DOHH2 (cell line): ENCODE measurements around the gene FZD8.

Source experiments
- H3F3A ChIP-seq: fragments of 200-600 bp; sonication (generic), shearing (Covaris generic); 2 replicates; pipeline ENCODE4 v1.6.0; 2016; ENCODE audit warnings: antibody characterized with exemption, mild to moderate bottlenecking; ENCODE audit not compliant: control insufficient read depth, insufficient read depth
- H3K27ac ChIP-seq: fragments of 200-600 bp; sonication (generic); 2 replicates; pipeline ENCODE4 v1.5.1; 2014; ENCODE audit warnings: low read depth, mild to moderate bottlenecking, low read length, moderate library complexity
- H3K27me3 ChIP-seq: fragments of 200-600 bp; sonication (generic); 2 replicates; pipeline ENCODE4 v1.6.1; 2014; ENCODE audit warnings: mild to moderate bottlenecking, low read length, mixed read lengths; ENCODE audit not compliant: control insufficient read depth
- H3K36me3 ChIP-seq: fragments of 200-600 bp; sonication (generic); 2 replicates; pipeline ENCODE4 v1.6.1; 2014; ENCODE audit warnings: mild to moderate bottlenecking, low read length, moderate library complexity, mixed read lengths; ENCODE audit not compliant: control insufficient read depth
- H3K4me1 ChIP-seq: fragments of 200-600 bp; sonication (generic); 2 replicates; pipeline ENCODE4 v1.6.1; 2014; ENCODE audit warnings: mild to moderate bottlenecking, low read length, mixed read lengths; ENCODE audit not compliant: control insufficient read depth
- H3K4me2 ChIP-seq: fragments of 200-600 bp; sonication (generic); 2 replicates; pipeline ENCODE4 v1.6.0; 2014; ENCODE audit warnings: mild to moderate bottlenecking, low read length, moderate library complexity
- H3K4me3 ChIP-seq: fragments of 200-600 bp; sonication (generic); 2 replicates; pipeline ENCODE4 v1.5.1; 2014; ENCODE audit warnings: mild to moderate bottlenecking, low read length, mixed read lengths
- H3K79me2 ChIP-seq: fragments of 200-600 bp; sonication (generic); 2 replicates; pipeline ENCODE4 v1.6.1; 2014; ENCODE audit warnings: mild to moderate bottlenecking, low read length, mixed read lengths; ENCODE audit not compliant: control insufficient read depth
- H3K9me2 ChIP-seq: fragments of 200-600 bp; sonication (generic); replicated peaks from 2 replicates; pipeline ENCODE4 v1.6.1; 2014; ENCODE audit warnings: mild to moderate bottlenecking, low read length, mixed read lengths; ENCODE audit not compliant: control insufficient read depth
- H3K9me3 ChIP-seq: fragments of 200-600 bp; sonication (generic); 2 replicates; pipeline ENCODE4 v1.6.1; 2014; ENCODE audit warnings: antibody characterized with exemption, low read length, mixed read lengths; ENCODE audit not compliant: control insufficient read depth, insufficient read depth
- H4K20me1 ChIP-seq: fragments of 200-600 bp; sonication (generic); 2 replicates; pipeline ENCODE4 v1.6.0; 2014; ENCODE audit warnings: low read depth, mild to moderate bottlenecking, antibody characterized with exemption, low read length, moderate library complexity; ENCODE audit not compliant: control insufficient read depth, insufficient read depth
- CTCF ChIP-seq: fragments of 200-600 bp; sonication (generic); IDR thresholded peaks from one replicate; pipeline ENCODE4 v1.5.1; 2014; ENCODE audit warnings: antibody characterized with exemption, mild to moderate bottlenecking, low read depth, low read length; ENCODE audit not compliant: poor library complexity, severe bottlenecking
- EZH2phosphoT487 ChIP-seq: fragments of 200-600 bp; sonication (generic); IDR thresholded peaks from 2 replicates; pipeline ENCODE4 v1.6.1; 2017; ENCODE audit warnings: borderline replicate concordance, mild to moderate bottlenecking, antibody characterized with exemption, low read length, moderate library complexity, mixed read lengths

The FZD8 gene

GRCh38 chr10:35608328-35608672 is 33.8 kb downstream of the FZD8 start:
- H3K79me2 ChIP-seq: no peaks in the 10 kb centered on the region
- H3K4me1 ChIP-seq: peaks cover 7% of the 10 kb centered on the region
- peaks cover 13% of the 10 kb centered on the region for H3K27me3 ChIP-seq
- no peaks in the 10 kb centered on the region for H4K20me1 ChIP-seq
- no peaks in the 10 kb centered on the region for H3K36me3 ChIP-seq
- TF ChIP-seq CTCF (no peak), EZH2phosphoT487 (no peak)
- no peak overlapping the region for H3K4me3 ChIP-seq
- no peaks in the 10 kb centered on the region for H3K9me2 ChIP-seq
- no peak overlapping the region for H3K27ac ChIP-seq
- no peaks in the 10 kb centered on the region for H3F3A ChIP-seq
- no peaks in the 10 kb centered on the region for H3K9me3 ChIP-seq
- H3K4me2 ChIP-seq: no peak overlapping the region

- no peak overlapping the region for H3K27ac ChIP-seq
- no peaks in the 10 kb centered on the region for H4K20me1 ChIP-seq
- TF ChIP-seq EZH2phosphoT487 (no peak), CTCF (no peak)
- H3K4me2 ChIP-seq: no peak overlapping the region
- H3F3A ChIP-seq: no peaks in the 10 kb centered on the region
- H3K4me3 ChIP-seq: no peak overlapping the region
- H3K9me3 ChIP-seq: no peaks in the 10 kb centered on the region
- H3K4me1 ChIP-seq: peaks cover 7% of the 10 kb centered on the region
- H3K9me2 ChIP-seq: no peaks in the 10 kb centered on the region
- peaks cover 9% of the 10 kb centered on the region for H3K27me3 ChIP-seq
- H3K79me2 ChIP-seq: no peaks in the 10 kb centered on the region
- H3K36me3 ChIP-seq: no peaks in the 10 kb centered on the region
Observed at GRCh38 chr10:35607475-35608327, 34.4 kb downstream of the FZD8 start.

- no peaks in the 10 kb centered on the region for H4K20me1 ChIP-seq
- no peak overlapping the region for H3K4me2 ChIP-seq
- H3K27ac ChIP-seq: no peak overlapping the region
- peaks cover 7% of the 10 kb centered on the region for H3K4me1 ChIP-seq
- no peaks in the 10 kb centered on the region for H3K9me2 ChIP-seq
- H3K36me3 ChIP-seq: no peaks in the 10 kb centered on the region
- no peak overlapping the region for H3K4me3 ChIP-seq
- no peak for TF ChIP-seq EZH2phosphoT487
- TF ChIP-seq CTCF: no peak
- no peaks in the 10 kb centered on the region for H3F3A ChIP-seq
- H3K27me3 ChIP-seq: peaks cover 5% of the 10 kb centered on the region
- no peaks in the 10 kb centered on the region for H3K79me2 ChIP-seq
- H3K9me3 ChIP-seq: no peaks in the 10 kb centered on the region
Observed at GRCh38 chr10:35606430-35606829, 35.7 kb downstream of the FZD8 start.
